Progenitor cell of endocrine pancreas (in vitro differentiated cells): ENCODE results near the gene HAGHL. TPM values are rescaled to one million over a fixed set of nuclear protein-coding genes. Genes with fewer than 3 reads are reported as not detected.

ENCODE experiments used
- DNase-seq: peaks from one replicate; pipeline ENCODE4 v3.0.0; 2021; ENCODE audit warnings: low spot score; ENCODE audit not compliant: unreplicated experiment
- H3K27ac Mint-ChIP-seq: 2 replicates; pipeline ENCODE4 v1.8.0; 2021; ENCODE audit warnings: mild to moderate bottlenecking, moderate library complexity, mixed read lengths
- H3K27me3 Mint-ChIP-seq: 2 replicates; pipeline ENCODE4 v1.8.0; 2021; ENCODE audit warnings: mixed read lengths
- H3K36me3 Mint-ChIP-seq: 2 replicates; pipeline ENCODE4 v1.8.0; 2022; ENCODE audit warnings: mixed read lengths; ENCODE audit not compliant: insufficient read depth
- H3K4me1 Mint-ChIP-seq: 2 replicates; pipeline ENCODE4 v1.8.0; 2021; ENCODE audit warnings: low read depth, mixed read lengths
- H3K4me3 Mint-ChIP-seq: 2 replicates; pipeline ENCODE4 v1.8.0; 2021; ENCODE audit warnings: low read depth, mild to moderate bottlenecking, moderate library complexity, mixed read lengths
- H3K9me3 Mint-ChIP-seq: 2 replicates; pipeline ENCODE4 v1.8.0; 2021; ENCODE audit warnings: low read depth, mixed read lengths
- CTCF ChIP-seq: fragments of 200-600 bp; sonication (generic); IDR thresholded peaks from one replicate; pipeline ENCODE4 v1.5.0; 2021; ENCODE audit warnings: antibody characterized with exemption, mild to moderate bottlenecking; ENCODE audit not compliant: unreplicated experiment
- total RNA-seq: library from RNA; stranded (reverse); gene quantifications from 2 replicates; pipeline ENCODE4 v1.2.1, GENCODE V29; 2021

The HAGHL gene
- total RNA-seq, 1 donor from 2014 or later: 8.1 TPM

DNA sequence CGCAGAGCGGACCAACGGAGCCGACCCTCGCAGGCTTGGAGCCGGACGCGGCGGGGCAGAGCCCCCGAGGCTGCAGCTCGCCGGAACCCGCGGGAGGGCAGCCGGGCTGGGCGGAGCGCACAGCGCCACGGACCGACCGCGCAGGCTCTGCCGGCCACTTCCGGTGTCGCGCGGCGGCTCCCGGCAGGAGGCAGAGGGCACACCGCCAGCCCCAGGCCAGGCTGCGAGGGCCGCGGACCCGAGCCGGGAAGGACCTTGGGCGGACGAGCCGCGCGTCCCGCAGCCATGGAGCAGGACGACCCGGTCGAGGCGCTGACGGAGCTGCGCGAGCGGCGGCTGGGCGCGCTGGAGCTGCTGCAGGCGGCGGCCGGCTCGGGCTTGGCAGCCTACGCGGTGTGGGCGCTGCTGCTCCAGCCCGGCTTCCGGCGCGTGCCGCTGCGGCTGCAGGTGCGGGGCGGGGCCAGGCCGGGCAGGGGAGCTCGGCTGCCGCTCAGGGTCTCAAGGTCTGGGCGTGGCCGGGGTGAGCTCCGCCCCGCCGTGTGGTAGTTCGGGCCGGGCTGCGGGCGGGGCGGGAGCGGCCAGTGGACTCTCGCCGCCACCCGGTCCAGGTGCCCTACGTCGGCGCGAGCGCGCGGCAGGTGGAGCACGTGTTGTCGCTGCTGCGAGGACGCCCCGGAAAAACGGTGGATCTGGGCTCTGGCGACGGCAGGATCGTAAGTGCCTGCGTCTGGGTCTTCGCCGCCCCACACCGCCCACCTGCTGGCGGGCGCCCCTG lies 5.7 kb upstream of the HAGHL start, which contains the start of gene ANTKMT:
ANTKMT (plus strand) TSS at position 157 of the 775 bp plus-strand sequence; CDS start at position 286, 129 bp downstream.
- Mint-ChIP-seq H3K4me3 (peak within 1 kb of the TSS; percentile 77), H3K36me3 (no peaks in the 10 kb centered on the region), H3K4me1 (peaks cover 12% of the 10 kb centered on the region), H3K9me3 (no peaks in the 10 kb centered on the region), H3K27ac (peak within 1 kb of the TSS; percentile 90), H3K27me3 (peaks cover 11% of the 10 kb centered on the region)
- DNase-seq: peak; percentile 81
- peak; percentile 10 for TF ChIP-seq CTCF

DNA sequence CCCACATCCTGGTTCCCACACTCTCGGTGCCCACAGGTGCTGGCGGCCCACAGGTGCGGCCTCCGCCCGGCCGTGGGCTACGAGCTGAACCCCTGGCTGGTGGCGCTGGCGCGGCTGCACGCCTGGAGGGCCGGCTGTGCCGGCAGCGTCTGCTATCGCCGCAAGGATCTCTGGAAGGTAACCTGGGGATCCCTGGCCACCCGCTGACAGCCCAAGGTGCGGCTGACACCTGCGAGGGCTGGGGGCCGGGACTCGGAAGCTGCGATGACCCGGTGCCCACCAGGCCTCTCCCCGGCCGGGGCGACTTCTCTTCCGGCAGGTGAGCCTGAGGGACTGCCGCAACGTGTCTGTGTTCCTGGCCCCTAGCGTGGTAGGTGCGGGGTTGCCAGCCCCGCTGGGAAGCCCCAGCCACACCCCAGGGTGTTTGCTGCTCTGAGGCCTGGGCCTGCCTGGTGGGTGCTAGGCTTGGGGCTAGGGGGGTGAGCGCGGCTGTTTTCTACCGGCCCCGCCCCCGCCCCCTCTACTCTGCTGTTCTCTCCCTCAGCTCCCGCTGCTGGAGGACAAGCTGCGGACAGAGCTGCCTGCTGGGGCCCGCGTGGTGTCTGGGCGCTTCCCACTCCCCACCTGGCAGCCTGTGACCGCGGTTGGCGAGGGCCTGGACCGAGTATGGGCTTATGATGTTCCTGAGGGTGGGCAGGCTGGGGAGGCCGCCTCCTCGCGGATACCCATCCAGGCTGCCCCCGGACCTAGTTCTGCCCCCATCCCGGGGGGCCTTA lies 5.0 kb upstream of the HAGHL start:
- no peaks in the 10 kb centered on the region for H3K9me3 Mint-ChIP-seq
- H3K4me3 Mint-ChIP-seq: no peak overlapping the region
- TF ChIP-seq CTCF: no peak
- H3K36me3 Mint-ChIP-seq: no peaks in the 10 kb centered on the region
- DNase-seq: no peak
- peaks cover 8% of the 10 kb centered on the region for H3K4me1 Mint-ChIP-seq
- H3K27ac Mint-ChIP-seq: no peak overlapping the region
- peaks cover 15% of the 10 kb centered on the region for H3K27me3 Mint-ChIP-seq

DNA sequence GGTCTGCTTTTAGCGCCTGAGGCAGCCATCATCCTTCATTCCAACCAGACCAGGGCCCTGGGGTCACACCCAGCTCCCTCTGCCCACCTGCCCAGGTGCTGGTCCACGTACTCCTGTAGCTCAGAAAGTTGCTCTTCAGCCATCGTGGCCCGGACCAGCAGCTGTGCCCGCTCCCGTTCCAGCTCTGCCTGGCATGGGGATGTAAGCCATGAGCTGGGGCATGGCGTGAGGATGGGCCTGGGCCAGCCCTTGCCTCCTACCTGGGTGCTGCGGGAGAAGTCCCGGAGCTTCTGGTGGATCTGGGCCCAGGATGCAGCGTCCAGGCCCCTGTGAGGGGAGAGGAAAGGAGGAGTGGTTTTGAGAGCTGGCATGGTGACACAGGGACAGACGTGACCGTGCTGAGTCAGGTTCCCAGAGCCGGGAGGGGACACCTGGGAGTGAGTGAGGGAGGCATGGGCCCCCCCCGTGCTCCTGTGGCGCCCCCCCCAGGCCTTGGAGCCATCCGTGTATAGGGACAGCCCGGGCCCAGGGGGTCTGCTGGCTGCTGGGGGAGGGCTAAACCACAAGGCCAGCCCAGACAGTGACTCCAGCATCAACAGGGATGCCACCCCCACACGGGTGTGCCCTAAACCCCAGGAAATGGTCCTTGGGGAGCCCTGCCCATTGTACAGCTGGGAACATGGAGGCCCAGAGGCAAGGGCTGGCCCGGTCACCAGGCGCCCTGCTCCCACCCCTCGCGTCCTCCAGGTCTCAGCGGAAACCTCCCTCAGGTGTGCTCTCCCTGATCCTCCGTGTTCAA lies 3.9 kb upstream of the HAGHL start:
- no peak for DNase-seq

GRCh38 chr16:723695-724094 lies 3.2 kb upstream of the HAGHL start:
- H3K27me3 Mint-ChIP-seq: peaks cover 15% of the 10 kb centered on the region
- no peaks in the 10 kb centered on the region for H3K36me3 Mint-ChIP-seq
- H3K4me1 Mint-ChIP-seq: peaks cover 8% of the 10 kb centered on the region
- no peak overlapping the region for H3K4me3 Mint-ChIP-seq
- no peak overlapping the region for H3K27ac Mint-ChIP-seq
- TF ChIP-seq CTCF: no peak
- DNase-seq: no peak
- no peaks in the 10 kb centered on the region for H3K9me3 Mint-ChIP-seq

More for the DNA sequence above, 3.9 kb upstream of the HAGHL start:
- H3K4me3 Mint-ChIP-seq: peak overlapping the region; percentile 41
- H3K27me3 Mint-ChIP-seq: peaks cover 15% of the 10 kb centered on the region
- no peaks in the 10 kb centered on the region for H3K9me3 Mint-ChIP-seq
- H3K27ac Mint-ChIP-seq: peak overlapping the region; percentile 41
- no peak for TF ChIP-seq CTCF
- H3K36me3 Mint-ChIP-seq: no peaks in the 10 kb centered on the region
- H3K4me1 Mint-ChIP-seq: peaks cover 8% of the 10 kb centered on the region
